ENCODE measurements around the gene LRFN3. TPM values are rescaled to one million over a fixed set of nuclear protein-coding genes. Genes with fewer than 3 reads are reported as not detected.

Gene LRFN3
- polyA plus RNA-seq, 2 donors: 4.9 to 5.0 TPM

DNA sequence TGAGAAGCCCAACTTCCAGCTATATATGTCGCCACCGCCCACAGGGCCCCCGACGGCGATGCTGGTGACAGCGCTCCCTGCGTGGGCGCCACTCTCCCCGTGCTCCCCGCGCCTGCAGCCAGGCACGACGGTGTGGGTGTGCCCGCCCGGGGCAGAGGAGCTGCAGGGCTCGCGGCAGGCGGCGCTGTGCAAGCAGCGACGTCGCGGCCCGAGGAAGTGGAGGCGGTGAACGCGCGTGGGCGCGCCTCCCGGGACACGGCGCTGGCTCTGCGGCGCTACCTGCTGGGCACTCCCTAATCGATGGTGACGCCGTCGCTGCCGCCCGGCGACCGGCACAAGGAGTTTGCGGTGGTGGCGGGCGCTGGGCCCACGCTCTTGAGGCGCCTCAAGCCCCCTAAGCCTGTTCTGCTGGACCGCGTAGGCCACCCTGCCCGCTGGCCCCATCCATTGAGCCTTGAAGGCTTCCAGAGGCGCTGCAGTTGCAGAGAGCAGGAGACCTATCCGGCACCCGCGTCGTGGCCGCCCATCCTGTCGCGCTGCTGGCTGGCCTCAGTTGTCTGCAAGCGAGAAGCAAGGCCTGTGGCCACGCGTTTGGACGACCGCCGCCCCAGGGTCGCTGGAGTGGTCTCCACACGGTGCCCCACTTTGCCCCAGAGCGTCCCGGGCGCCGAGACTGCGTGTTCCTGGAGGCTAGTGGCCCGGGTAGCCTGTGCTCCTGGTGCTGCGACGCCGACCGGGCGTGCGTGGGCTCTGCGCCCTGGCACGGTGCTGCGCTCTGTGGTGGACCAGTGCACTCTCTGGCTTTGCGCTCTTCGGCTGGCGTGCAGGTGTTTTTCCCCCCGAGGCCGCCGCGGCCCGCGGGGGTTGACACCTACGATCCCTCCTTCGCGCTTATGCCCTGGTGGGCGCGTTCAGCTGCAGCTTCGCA, 23.1 kb downstream of the LRFN3 start:
- Histone ChIP-seq H3K9me3 (ENCODE audit: control insufficient read depth in 2 of 2, insufficient read depth in 1 of 2, low read depth in 1 of 2, low read length in 1 of 2) (peaks cover 0 to 2% of the 10 kb centered on the region in 2 donors), H3K4me3 (ENCODE audit: low read depth in 1 of 2, low read length in 2 of 2) (peak overlapping the region in 1 of 2 donors; percentile 7), H3K27me3 (ENCODE audit: control insufficient read depth in 1 of 2, insufficient read depth in 2 of 2, low read length in 2 of 2) (peaks cover 0 to 5% of the 10 kb centered on the region in 2 donors), H3K27ac (ENCODE audit: low read depth in 2 of 2, low read length in 1 of 2) (no peak overlapping the region), H3K4me1 (ENCODE audit: control insufficient read depth in 2 of 2, insufficient read depth in 2 of 2, low read length in 1 of 2) (peaks cover 2 to 11% of the 10 kb centered on the region in 2 donors), H3K36me3 (ENCODE audit: control insufficient read depth in 2 of 2, insufficient read depth in 2 of 2, low read length in 1 of 2) (no peaks in the 10 kb centered on the region)
- 10 to 13% methylated on average over 77 to 97 of the region's 97 CpGs for WGBS, 2 donors

DNA sequence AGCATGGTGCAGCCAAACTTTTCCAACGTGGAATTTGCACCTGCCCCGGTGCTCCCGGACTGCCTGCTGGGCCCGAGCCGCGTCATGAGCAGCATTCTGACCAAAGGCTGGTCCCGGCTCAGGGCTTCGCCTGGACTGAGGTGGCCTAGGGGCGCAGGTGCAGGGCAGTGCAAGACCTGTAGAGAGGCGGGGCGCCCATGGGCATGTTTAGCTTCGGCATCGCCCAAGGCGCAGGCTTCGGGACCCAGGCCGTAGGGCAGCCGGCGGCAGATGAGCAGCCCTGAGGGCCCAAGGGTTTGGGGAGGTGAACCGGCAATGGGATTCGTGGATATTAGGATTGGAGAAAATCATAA, 23.8 kb downstream of the LRFN3 start:
- Histone ChIP-seq H3K4me1 (ENCODE audit: control insufficient read depth in 2 of 2, insufficient read depth in 2 of 2, low read length in 1 of 2) (peaks cover 2 to 11% of the 10 kb centered on the region in 2 donors), H3K27ac (ENCODE audit: low read depth in 2 of 2, low read length in 1 of 2) (no peak overlapping the region), H3K9me3 (ENCODE audit: control insufficient read depth in 2 of 2, insufficient read depth in 1 of 2, low read depth in 1 of 2, low read length in 1 of 2) (peaks cover 0 to 2% of the 10 kb centered on the region in 2 donors), H3K27me3 (ENCODE audit: control insufficient read depth in 1 of 2, insufficient read depth in 2 of 2, low read length in 2 of 2) (peaks cover 0 to 5% of the 10 kb centered on the region in 2 donors), H3K36me3 (ENCODE audit: control insufficient read depth in 2 of 2, insufficient read depth in 2 of 2, low read length in 1 of 2) (no peaks in the 10 kb centered on the region), H3K4me3 (ENCODE audit: low read depth in 1 of 2, low read length in 2 of 2) (no peak overlapping the region)
- WGBS, 2 donors: 26 to 32% methylated on average over 20 of the region's 20 CpGs

DNA sequence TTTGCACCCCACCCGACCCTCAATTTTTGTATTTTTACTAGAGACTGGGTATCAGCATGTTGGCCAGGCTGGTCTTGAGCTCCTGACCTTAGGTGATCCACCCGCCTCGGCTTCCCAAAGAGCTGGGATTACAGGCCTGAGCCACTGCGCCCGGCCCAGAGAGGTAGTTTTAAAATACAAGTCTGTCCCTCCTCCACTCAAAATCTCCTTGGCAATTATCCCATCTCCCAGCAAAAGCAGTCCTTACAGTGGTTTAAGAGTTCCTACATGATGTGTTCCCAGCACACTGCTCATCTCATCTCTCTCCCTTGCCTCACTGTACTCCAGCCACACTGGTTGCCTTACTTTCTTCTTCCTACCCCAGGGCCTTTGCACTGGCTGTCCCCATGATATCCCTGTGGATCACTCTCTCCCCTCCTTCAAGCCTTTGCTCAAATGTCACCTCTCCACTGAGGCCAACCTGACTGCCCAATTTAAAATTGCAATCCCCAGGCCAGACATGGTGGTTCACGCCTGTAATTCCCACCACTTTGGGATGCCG, 24.3 kb downstream of the LRFN3 start:
- peaks cover 2 to 11% of the 10 kb centered on the region in 2 donors for H3K4me1 ChIP-seq (ENCODE audit: control insufficient read depth in 2 of 2, insufficient read depth in 2 of 2, low read length in 1 of 2)
- WGBS, 2 donors: 82 to 88% methylated on average over 7 of the region's 7 CpGs
- no peak overlapping the region for H3K4me3 ChIP-seq (ENCODE audit: low read depth in 1 of 2, low read length in 2 of 2)
- peaks cover 0 to 5% of the 10 kb centered on the region in 2 donors for H3K27me3 ChIP-seq (ENCODE audit: control insufficient read depth in 1 of 2, insufficient read depth in 2 of 2, low read length in 2 of 2)
- H3K36me3 ChIP-seq (ENCODE audit: control insufficient read depth in 2 of 2, insufficient read depth in 2 of 2, low read length in 1 of 2): no peaks in the 10 kb centered on the region
- H3K9me3 ChIP-seq (ENCODE audit: control insufficient read depth in 2 of 2, insufficient read depth in 1 of 2, low read depth in 1 of 2, low read length in 1 of 2): peaks cover 0 to 2% of the 10 kb centered on the region in 2 donors
- no peak overlapping the region for H3K27ac ChIP-seq (ENCODE audit: low read depth in 2 of 2, low read length in 1 of 2)

DNA sequence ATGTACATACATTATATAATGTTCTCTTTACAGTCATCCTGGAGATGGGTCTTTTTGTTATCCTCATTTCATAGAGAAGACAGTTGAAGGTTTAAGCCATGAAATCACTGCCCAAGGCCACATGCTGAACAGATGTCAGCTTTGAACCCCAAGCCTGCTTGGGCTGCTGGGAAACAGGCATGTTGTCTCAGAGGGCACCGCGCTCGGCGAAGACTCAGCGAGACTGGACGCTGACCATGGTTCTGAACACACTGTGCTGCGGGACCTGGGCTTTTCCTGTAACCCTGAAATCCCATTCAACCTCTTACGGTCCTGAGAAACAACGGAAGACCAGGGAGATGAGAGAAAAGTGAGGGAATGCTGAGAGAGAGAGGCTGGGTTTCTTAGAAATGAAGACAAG, 27.3 kb downstream of the LRFN3 start:
- Histone ChIP-seq H3K4me3 (ENCODE audit: low read depth in 1 of 2, low read length in 2 of 2) (no peak overlapping the region), H3K36me3 (ENCODE audit: control insufficient read depth in 2 of 2, insufficient read depth in 2 of 2, low read length in 1 of 2) (no peaks in the 10 kb centered on the region), H3K27ac (ENCODE audit: low read depth in 2 of 2, low read length in 1 of 2) (no peak overlapping the region), H3K9me3 (ENCODE audit: control insufficient read depth in 2 of 2, insufficient read depth in 1 of 2, low read depth in 1 of 2, low read length in 1 of 2) (peaks cover 0 to 2% of the 10 kb centered on the region in 2 donors), H3K27me3 (ENCODE audit: control insufficient read depth in 1 of 2, insufficient read depth in 2 of 2, low read length in 2 of 2) (peaks cover 0 to 5% of the 10 kb centered on the region in 2 donors), H3K4me1 (ENCODE audit: control insufficient read depth in 2 of 2, insufficient read depth in 2 of 2, low read length in 1 of 2) (peaks cover 2 to 11% of the 10 kb centered on the region in 2 donors)
- WGBS, 2 donors: 11 to 16% methylated on average over 9 of the region's 9 CpGs

DNA sequence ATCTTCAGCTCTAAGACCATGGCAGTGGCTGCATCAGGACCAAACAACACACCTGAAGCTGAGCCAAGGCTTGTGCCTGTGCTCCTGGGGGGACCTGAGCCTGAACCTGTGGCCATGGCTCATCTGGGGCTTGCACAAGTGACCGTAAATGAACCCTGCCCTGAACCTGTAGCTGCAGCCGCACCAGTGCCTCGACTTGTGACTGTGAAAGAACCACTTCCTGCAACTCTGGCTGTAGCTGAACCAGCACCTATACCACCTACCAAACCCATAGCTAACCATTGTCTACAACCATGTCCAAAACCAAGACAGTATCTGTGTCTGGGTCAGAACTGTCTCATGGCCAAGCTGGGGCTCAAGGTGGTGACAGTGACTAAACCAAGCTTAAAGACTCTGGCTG, 30.6 kb downstream of the LRFN3 start:
- no peaks in the 10 kb centered on the region for H3K4me1 ChIP-seq (ENCODE audit: control insufficient read depth in 2 of 2, insufficient read depth in 2 of 2, low read length in 1 of 2)
- H3K27me3 ChIP-seq (ENCODE audit: control insufficient read depth in 1 of 2, insufficient read depth in 2 of 2, low read length in 2 of 2): no peaks in the 10 kb centered on the region
- 74 to 78% methylated on average over 3 of the region's 3 CpGs for WGBS, 2 donors

DNA sequence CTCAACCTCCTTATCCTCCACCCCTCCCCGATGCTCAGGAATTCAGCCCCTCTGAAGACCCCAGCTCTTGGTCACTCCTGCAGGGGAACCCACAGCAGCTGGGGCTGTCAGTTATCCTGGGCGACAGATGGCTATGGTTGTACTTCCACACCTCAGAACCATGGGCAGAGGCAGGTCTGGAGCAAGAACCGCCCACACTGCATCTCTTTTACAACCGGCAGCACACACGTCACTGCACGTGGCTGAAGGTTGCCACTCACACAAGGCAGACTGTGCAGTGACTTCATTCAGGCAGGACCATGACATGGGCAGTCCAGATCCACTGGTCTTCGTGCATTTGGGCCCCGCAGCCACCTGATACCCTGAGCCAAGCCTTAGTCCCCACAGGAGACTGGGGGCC, 37.3 kb downstream of the LRFN3 start:
- Histone ChIP-seq H3K4me1 (ENCODE audit: control insufficient read depth in 2 of 2, insufficient read depth in 2 of 2, low read length in 1 of 2) (no peaks in the 10 kb centered on the region), H3K27ac (ENCODE audit: low read depth in 2 of 2, low read length in 1 of 2) (no peak overlapping the region), H3K36me3 (ENCODE audit: control insufficient read depth in 2 of 2, insufficient read depth in 2 of 2, low read length in 1 of 2) (no peaks in the 10 kb centered on the region), H3K27me3 (ENCODE audit: control insufficient read depth in 1 of 2, insufficient read depth in 2 of 2, low read length in 2 of 2) (no peaks in the 10 kb centered on the region), H3K4me3 (ENCODE audit: low read depth in 1 of 2, low read length in 2 of 2) (no peak overlapping the region), H3K9me3 (ENCODE audit: control insufficient read depth in 2 of 2, insufficient read depth in 1 of 2, low read depth in 1 of 2, low read length in 1 of 2) (no peaks in the 10 kb centered on the region)
- 39 to 42% methylated on average over 8 of the region's 8 CpGs for WGBS, 2 donors

More for the DNA sequence above, 30.6 kb downstream of the LRFN3 start:
- Histone ChIP-seq H3K9me3 (ENCODE audit: control insufficient read depth in 2 of 2, insufficient read depth in 1 of 2, low read depth in 1 of 2, low read length in 1 of 2) (no peaks in the 10 kb centered on the region), H3K4me3 (ENCODE audit: low read depth in 1 of 2, low read length in 2 of 2) (no peak overlapping the region), H3K36me3 (ENCODE audit: control insufficient read depth in 2 of 2, insufficient read depth in 2 of 2, low read length in 1 of 2) (no peaks in the 10 kb centered on the region), H3K27ac (ENCODE audit: low read depth in 2 of 2, low read length in 1 of 2) (no peak overlapping the region)

DNA sequence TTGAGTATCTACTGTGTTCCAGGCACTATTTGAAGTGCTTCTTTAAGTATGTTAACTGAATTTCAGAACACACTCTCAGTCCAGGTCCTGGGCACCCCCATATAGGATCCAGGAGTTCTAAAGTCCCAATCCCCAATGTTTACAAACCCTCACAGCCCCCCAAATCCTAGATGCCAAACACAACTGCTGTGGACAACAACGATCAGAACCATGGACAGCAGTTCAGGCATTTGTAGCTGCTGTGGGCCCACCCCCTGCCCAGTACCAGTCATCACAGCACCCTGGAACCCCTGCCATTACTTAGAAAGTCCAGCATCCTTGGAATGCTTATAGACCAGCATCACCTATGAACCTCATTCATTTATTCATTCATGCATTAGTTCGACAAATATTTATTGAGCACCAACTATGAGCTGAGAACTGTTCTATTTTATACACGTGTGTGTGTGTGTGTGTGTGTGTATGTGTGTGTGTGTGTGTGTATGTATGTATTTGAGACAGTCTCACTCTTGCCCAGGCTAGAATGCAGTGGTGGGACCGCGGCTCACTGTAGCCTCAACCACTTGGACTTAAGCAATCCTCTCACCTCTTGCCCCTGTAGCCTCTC, 39.5 kb downstream of the LRFN3 start:
- Histone ChIP-seq H3K27ac (ENCODE audit: low read depth in 2 of 2, low read length in 1 of 2) (no peak overlapping the region), H3K27me3 (ENCODE audit: control insufficient read depth in 1 of 2, insufficient read depth in 2 of 2, low read length in 2 of 2) (no peaks in the 10 kb centered on the region), H3K4me3 (ENCODE audit: low read depth in 1 of 2, low read length in 2 of 2) (no peak overlapping the region), H3K36me3 (ENCODE audit: control insufficient read depth in 2 of 2, insufficient read depth in 2 of 2, low read length in 1 of 2) (no peaks in the 10 kb centered on the region), H3K4me1 (ENCODE audit: control insufficient read depth in 2 of 2, insufficient read depth in 2 of 2, low read length in 1 of 2) (no peaks in the 10 kb centered on the region), H3K9me3 (ENCODE audit: control insufficient read depth in 2 of 2, insufficient read depth in 1 of 2, low read depth in 1 of 2, low read length in 1 of 2) (no peaks in the 10 kb centered on the region)
- 32 to 41% methylated on average over 5 of the region's 5 CpGs for WGBS, 2 donors

DNA sequence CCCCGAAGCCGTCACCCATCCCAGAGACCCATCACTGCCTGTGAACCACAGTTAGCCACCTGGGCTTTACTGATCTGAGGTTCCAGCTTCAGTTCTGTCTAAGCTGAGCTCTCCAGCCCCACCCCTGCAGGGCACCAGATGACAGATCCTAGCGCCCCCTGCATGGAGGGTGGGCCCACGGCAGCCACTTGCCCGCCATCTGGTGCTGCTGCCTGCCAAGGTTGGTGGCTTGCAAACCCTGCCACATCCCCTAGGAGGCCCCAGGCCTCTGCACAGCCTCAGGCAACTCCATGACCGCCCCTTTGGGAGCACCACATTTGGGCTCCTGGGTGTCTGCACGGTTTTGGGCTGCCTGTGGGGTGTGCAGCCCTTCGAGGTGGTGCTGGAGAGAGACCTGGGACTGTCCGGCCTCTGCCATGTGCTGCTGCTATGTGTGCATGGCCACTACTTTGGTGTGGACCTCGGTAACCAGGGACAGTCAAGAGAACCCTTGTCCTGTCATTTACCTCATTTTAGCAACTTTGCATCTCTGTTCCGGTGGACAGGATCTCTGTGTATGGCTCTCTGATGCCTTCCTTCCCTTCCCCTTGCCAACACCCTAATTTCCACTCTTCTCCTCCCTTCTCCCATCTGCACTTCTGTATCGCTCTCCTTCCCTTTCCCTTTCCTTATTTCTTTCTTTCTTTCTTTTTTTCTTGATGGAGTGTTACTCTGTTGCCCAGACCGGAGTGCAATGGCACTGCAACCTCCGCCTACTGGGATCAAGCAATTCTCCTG, 41.5 kb downstream of the LRFN3 start:
- Histone ChIP-seq H3K4me3 (ENCODE audit: low read depth in 1 of 2, low read length in 2 of 2) (no peak overlapping the region), H3K9me3 (ENCODE audit: control insufficient read depth in 2 of 2, insufficient read depth in 1 of 2, low read depth in 1 of 2, low read length in 1 of 2) (no peaks in the 10 kb centered on the region), H3K27me3 (ENCODE audit: control insufficient read depth in 1 of 2, insufficient read depth in 2 of 2, low read length in 2 of 2) (no peaks in the 10 kb centered on the region), H3K27ac (ENCODE audit: low read depth in 2 of 2, low read length in 1 of 2) (no peak overlapping the region), H3K4me1 (ENCODE audit: control insufficient read depth in 2 of 2, insufficient read depth in 2 of 2, low read length in 1 of 2) (no peaks in the 10 kb centered on the region), H3K36me3 (ENCODE audit: control insufficient read depth in 2 of 2, insufficient read depth in 2 of 2, low read length in 1 of 2) (no peaks in the 10 kb centered on the region)
- 52 to 56% methylated on average over 14 of the region's 14 CpGs for WGBS, 2 donors

DNA sequence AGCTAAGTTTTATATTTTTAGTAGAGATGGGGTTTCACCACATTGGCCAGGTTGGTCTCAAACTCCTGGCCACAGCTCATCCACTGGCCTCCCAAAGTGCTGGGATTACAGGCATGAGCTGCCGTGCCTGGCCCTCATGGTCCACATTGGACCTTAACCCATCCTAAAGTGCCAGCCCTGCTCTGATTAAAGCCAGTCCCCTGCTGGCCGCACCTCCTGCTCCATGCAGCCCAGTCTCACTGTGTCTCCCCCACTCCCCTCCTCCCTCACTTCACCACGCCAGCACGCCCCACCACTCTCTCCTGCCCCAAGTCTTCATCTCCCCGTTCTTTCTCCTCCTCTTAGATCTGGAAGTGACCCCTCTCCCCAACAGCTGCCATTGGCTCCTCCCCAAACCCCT, 42.1 kb downstream of the LRFN3 start:
- 45 to 50% methylated on average over 5 of the region's 5 CpGs for WGBS, 2 donors

More for the DNA sequence above, 42.1 kb downstream of the LRFN3 start:
- no peaks in the 10 kb centered on the region for H3K9me3 ChIP-seq (ENCODE audit: control insufficient read depth in 2 of 2, insufficient read depth in 1 of 2, low read depth in 1 of 2, low read length in 1 of 2)
- H3K4me1 ChIP-seq (ENCODE audit: control insufficient read depth in 2 of 2, insufficient read depth in 2 of 2, low read length in 1 of 2): no peaks in the 10 kb centered on the region
- no peak overlapping the region for H3K27ac ChIP-seq (ENCODE audit: low read depth in 2 of 2, low read length in 1 of 2)
- no peaks in the 10 kb centered on the region for H3K27me3 ChIP-seq (ENCODE audit: control insufficient read depth in 1 of 2, insufficient read depth in 2 of 2, low read length in 2 of 2)
- no peaks in the 10 kb centered on the region for H3K36me3 ChIP-seq (ENCODE audit: control insufficient read depth in 2 of 2, insufficient read depth in 2 of 2, low read length in 1 of 2)
- H3K4me3 ChIP-seq (ENCODE audit: low read depth in 1 of 2, low read length in 2 of 2): no peak overlapping the region
